Neural crest cell (in vitro differentiated cells): Measurements from ENCODE around the gene CPT1C. TPM values are rescaled to one million over a fixed set of nuclear protein-coding genes. Genes with fewer than 3 reads are reported as not detected.

Source experiments
- DNase-seq: peaks from one replicate; pipeline ENCODE4 v3.0.0; 2021; ENCODE audit warnings: low read depth, mixed read lengths, low spot score
- H3K27ac Mint-ChIP-seq: one replicate; pipeline ENCODE4 v1.8.0; 2021; ENCODE audit warnings: mild to moderate bottlenecking, mixed read lengths; ENCODE audit not compliant: unreplicated experiment
- H3K27me3 Mint-ChIP-seq: 2 replicates; pipeline ENCODE4 v1.8.0; 2021; ENCODE audit warnings: low read depth, mild to moderate bottlenecking, mixed read lengths
- H3K36me3 Mint-ChIP-seq: 2 replicates; pipeline ENCODE4 v1.8.0; 2021; ENCODE audit warnings: low read depth, mild to moderate bottlenecking, mixed read lengths
- H3K4me1 Mint-ChIP-seq: 2 replicates; pipeline ENCODE4 v1.8.0; 2021; ENCODE audit warnings: mixed read lengths
- H3K4me3 Mint-ChIP-seq: one replicate; pipeline ENCODE4 v1.8.0; 2021; ENCODE audit warnings: mild to moderate bottlenecking, mixed read lengths
- H3K9me3 Mint-ChIP-seq: 2 replicates; pipeline ENCODE4 v1.8.0; 2021; ENCODE audit warnings: mixed read lengths
- total RNA-seq: library from RNA; stranded (reverse); gene quantifications from 2 replicates; pipeline ENCODE4 v1.2.1, GENCODE V29; 2021
- TF ChIP-seq, protein P1 (sequence below): fragments of 200-600 bp; sonication (generic); conservative IDR thresholded peaks from 2 replicates; pipeline ENCODE4 v1.5.0; 2021; ENCODE audit warnings: antibody characterized with exemption, mild to moderate bottlenecking

Gene CPT1C
- total RNA-seq, 1 donor from 2014 or later = 87.7 TPM

DNA sequence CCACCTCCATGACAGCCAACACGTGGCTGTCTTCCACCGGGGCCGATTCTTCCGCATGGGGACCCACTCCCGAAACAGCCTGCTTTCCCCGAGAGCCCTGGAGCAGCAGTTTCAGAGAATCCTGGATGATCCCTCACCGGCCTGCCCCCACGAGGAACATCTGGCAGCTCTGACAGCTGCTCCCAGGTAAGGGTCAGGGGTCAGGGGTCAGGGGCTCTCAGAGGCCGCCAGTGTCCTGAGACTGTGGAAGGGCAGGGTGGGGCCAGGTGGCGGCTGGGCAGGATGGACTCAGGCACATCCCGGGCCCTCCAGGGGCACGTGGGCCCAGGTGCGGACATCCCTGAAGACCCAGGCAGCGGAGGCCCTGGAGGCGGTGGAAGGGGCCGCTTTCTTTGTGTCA, 15.0 kb downstream of the CPT1C start:
- no peak overlapping the region for H3K4me3 Mint-ChIP-seq
- H3K27ac Mint-ChIP-seq = no peak overlapping the region
- TF ChIP-seq, protein P1, sequence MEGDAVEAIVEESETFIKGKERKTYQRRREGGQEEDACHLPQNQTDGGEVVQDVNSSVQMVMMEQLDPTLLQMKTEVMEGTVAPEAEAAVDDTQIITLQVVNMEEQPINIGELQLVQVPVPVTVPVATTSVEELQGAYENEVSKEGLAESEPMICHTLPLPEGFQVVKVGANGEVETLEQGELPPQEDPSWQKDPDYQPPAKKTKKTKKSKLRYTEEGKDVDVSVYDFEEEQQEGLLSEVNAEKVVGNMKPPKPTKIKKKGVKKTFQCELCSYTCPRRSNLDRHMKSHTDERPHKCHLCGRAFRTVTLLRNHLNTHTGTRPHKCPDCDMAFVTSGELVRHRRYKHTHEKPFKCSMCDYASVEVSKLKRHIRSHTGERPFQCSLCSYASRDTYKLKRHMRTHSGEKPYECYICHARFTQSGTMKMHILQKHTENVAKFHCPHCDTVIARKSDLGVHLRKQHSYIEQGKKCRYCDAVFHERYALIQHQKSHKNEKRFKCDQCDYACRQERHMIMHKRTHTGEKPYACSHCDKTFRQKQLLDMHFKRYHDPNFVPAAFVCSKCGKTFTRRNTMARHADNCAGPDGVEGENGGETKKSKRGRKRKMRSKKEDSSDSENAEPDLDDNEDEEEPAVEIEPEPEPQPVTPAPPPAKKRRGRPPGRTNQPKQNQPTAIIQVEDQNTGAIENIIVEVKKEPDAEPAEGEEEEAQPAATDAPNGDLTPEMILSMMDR = no peak
- no peaks in the 10 kb centered on the region for H3K4me1 Mint-ChIP-seq
- no peak for DNase-seq
- no peaks in the 10 kb centered on the region for H3K27me3 Mint-ChIP-seq
- peaks cover 13% of the 10 kb centered on the region for H3K36me3 Mint-ChIP-seq
- H3K9me3 Mint-ChIP-seq = no peaks in the 10 kb centered on the region

DNA sequence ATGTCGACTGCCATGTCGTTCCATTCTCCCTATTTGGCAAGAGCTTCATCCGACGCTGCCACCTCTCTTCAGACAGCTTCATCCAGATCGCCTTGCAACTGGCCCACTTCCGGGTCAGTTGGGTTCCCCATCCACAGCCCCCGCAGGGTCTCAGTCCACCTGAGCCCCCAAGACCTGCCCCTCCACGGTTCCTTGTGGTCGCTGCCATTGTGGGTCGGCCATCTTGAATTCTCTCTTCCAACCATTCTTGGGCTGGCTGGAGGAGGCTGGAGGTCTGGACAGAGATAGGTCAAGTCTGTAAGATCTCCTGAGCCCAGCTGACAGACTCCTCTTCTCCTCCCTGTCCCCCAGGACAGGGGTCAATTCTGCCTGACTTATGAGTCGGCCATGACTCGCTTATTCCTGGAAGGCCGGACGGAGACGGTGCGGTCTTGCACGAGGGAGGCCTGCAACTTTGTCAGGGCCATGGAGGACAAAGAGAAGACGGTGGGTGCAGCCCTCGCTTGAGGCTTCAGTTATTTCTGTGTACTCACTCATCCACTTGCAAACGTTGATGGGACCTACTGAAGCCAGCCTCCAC, 19.5 kb downstream of the CPT1C start:
- Mint-ChIP-seq H3K27ac (no peak overlapping the region), H3K27me3 (no peaks in the 10 kb centered on the region), H3K4me3 (no peak overlapping the region), H3K9me3 (no peaks in the 10 kb centered on the region), H3K4me1 (no peaks in the 10 kb centered on the region), H3K36me3 (peaks cover 18% of the 10 kb centered on the region)
- TF ChIP-seq, protein P1 = no peak
- DNase-seq = no peak

DNA sequence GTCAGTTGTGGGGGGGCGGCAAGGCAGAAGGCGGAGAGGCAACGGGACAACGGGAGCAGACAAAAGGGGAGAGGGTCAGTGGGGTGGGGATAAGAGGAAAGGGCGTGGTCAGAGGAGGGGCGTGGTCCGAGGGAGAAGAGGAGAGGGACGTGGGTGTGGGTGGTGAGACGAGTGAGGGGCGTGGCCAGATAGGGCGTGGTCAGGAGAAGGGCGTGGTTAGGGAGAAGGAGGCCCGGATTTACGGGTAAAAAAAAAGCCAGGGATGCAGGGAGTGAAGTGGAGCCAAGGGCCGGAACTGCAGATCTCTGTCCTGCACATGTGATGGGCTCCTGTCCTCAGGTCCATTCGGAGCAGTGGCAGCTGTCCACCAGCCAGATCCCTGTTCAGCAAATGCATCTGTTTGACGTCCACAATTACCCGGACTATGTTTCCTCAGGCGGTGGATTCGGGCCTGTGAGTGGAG, 21.5 kb downstream of the CPT1C start:
- DNase-seq = peak; percentile 28
- peaks cover 1% of the 10 kb centered on the region for H3K9me3 Mint-ChIP-seq
- H3K4me3 Mint-ChIP-seq = no peak overlapping the region
- H3K4me1 Mint-ChIP-seq = peaks cover 2% of the 10 kb centered on the region
- TF ChIP-seq, protein P1 = no peak
- peaks cover 18% of the 10 kb centered on the region for H3K36me3 Mint-ChIP-seq
- no peak overlapping the region for H3K27ac Mint-ChIP-seq
- H3K27me3 Mint-ChIP-seq = no peaks in the 10 kb centered on the region

DNA sequence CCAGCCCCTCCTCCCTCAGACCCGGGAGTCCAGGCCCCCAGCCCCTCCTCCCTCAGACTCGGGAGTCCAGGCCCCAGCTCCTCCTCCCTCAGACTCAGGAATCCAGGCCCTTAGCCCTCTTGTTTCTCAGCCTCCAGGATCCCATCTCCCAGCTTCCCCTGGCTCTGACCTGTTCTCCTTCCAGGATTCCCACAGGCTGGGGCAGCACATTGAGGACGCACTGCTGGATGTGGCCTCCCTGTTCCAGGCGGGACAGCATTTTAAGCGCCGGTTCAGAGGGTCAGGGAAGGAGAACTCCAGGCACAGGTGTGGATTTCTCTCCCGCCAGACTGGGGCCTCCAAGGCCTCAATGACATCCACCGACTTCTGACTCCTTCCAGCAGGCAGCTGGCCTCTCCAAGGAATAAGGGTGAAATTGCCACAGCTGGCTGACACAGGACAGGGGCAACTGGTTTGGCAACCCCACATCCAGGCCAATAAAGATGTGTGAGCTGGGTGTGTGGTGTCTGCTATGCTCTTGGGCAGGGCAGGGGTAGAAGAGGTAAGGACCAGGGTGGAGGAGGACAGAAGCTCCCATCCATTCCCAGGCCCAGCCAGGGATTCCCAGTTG, 22.4 kb downstream of the CPT1C start:
- TF ChIP-seq, protein P1 = no peak
- no peak for DNase-seq
- no peak overlapping the region for H3K27ac Mint-ChIP-seq
- no peaks in the 10 kb centered on the region for H3K27me3 Mint-ChIP-seq
- H3K36me3 Mint-ChIP-seq = peaks cover 18% of the 10 kb centered on the region
- peaks cover 3% of the 10 kb centered on the region for H3K9me3 Mint-ChIP-seq
- H3K4me1 Mint-ChIP-seq = peaks cover 6% of the 10 kb centered on the region
- H3K4me3 Mint-ChIP-seq = no peak overlapping the region

DNA sequence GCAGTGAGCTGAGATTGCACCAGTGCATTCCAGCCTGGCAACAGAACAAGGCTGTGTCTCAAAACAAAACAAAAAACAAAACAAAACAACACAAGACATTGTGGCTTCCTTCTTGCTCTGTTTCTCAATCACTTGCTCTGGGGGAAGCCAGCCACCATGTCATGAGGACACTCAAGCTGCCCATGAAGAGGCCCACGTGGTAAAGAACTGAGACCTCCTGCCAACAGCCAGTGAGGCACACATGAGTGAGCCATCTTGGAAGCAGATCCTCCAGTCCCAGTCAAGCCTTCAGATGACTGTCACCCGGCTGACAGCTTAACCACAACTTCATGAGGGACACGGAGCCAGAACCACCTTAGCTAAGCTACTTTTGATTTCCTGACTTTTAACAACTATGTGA, 25.2 kb downstream of the CPT1C start:
- TF ChIP-seq, protein P1 = no peak
- DNase-seq = no peak
- Mint-ChIP-seq H3K27ac (no peak overlapping the region), H3K4me3 (no peak overlapping the region), H3K4me1 (peaks cover 6% of the 10 kb centered on the region), H3K36me3 (peaks cover 5% of the 10 kb centered on the region), H3K9me3 (peaks cover 3% of the 10 kb centered on the region), H3K27me3 (no peaks in the 10 kb centered on the region)
